Mesothelial cell of epicardium (in vitro differentiated cells): ENCODE measurements around the gene VTI1B. TPM values are rescaled to one million over a fixed set of nuclear protein-coding genes. Genes with fewer than 3 reads are reported as not detected.
"Not testable (repeated sequence)": the region's sequence is repeated elsewhere in the genome, so short reads cannot be mapped to it uniquely, and the experiment has no call there.

Experiments used
- DNase-seq, 2 experiments: peaks; one replicate each; pipeline ENCODE4 v3.0.0; 2021; ENCODE audit warnings: low spot score in 2 of 2; ENCODE audit not compliant: unreplicated experiment in 2 of 2
- H3K27ac Mint-ChIP-seq: 2 replicates; pipeline ENCODE4 v1.8.0; 2021; ENCODE audit warnings: mixed read lengths
- H3K27me3 Mint-ChIP-seq: 2 replicates; pipeline ENCODE4 v1.8.0; 2021; ENCODE audit warnings: low read depth, mixed read lengths
- H3K36me3 Mint-ChIP-seq: 2 replicates; pipeline ENCODE4 v1.8.0; 2021; ENCODE audit warnings: mixed read lengths
- H3K4me1 Mint-ChIP-seq: 2 replicates; pipeline ENCODE4 v1.8.0; 2021; ENCODE audit warnings: mixed read lengths
- H3K4me3 Mint-ChIP-seq: 2 replicates; pipeline ENCODE4 v1.8.0; 2021; ENCODE audit warnings: mild to moderate bottlenecking, moderate library complexity, mixed read lengths
- H3K9me3 Mint-ChIP-seq: 2 replicates; pipeline ENCODE4 v1.8.0; 2021; ENCODE audit warnings: mixed read lengths
- total RNA-seq: library from RNA; stranded (reverse); gene quantifications from 3 replicates; pipeline ENCODE4 v1.2.1, GENCODE V29; 2021
- TF ChIP-seq, protein P1 (sequence below): fragments of 200-600 bp; sonication (generic); IDR thresholded peaks from one replicate; pipeline ENCODE4 v1.5.0; 2021; ENCODE audit warnings: antibody characterized with exemption; ENCODE audit not compliant: unreplicated experiment

VTI1B gene
- total RNA-seq, 1 donor from 2014 or later: 75.7 TPM

- Mint-ChIP-seq H3K4me3 (no peak overlapping the region), H3K4me1 (no peaks in the 10 kb centered on the region), H3K27ac (no peak overlapping the region), H3K27me3 (peaks cover 9% of the 10 kb centered on the region), H3K9me3 (no peaks in the 10 kb centered on the region), H3K36me3 (no peaks in the 10 kb centered on the region)
- TF ChIP-seq, protein P1, sequence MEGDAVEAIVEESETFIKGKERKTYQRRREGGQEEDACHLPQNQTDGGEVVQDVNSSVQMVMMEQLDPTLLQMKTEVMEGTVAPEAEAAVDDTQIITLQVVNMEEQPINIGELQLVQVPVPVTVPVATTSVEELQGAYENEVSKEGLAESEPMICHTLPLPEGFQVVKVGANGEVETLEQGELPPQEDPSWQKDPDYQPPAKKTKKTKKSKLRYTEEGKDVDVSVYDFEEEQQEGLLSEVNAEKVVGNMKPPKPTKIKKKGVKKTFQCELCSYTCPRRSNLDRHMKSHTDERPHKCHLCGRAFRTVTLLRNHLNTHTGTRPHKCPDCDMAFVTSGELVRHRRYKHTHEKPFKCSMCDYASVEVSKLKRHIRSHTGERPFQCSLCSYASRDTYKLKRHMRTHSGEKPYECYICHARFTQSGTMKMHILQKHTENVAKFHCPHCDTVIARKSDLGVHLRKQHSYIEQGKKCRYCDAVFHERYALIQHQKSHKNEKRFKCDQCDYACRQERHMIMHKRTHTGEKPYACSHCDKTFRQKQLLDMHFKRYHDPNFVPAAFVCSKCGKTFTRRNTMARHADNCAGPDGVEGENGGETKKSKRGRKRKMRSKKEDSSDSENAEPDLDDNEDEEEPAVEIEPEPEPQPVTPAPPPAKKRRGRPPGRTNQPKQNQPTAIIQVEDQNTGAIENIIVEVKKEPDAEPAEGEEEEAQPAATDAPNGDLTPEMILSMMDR: no peak
- DNase-seq: no peak
Measured at GRCh38 chr14:67610491-67610890, 63.9 kb downstream of the VTI1B start.

- Mint-ChIP-seq H3K4me3 (no peak overlapping the region), H3K36me3 (no peaks in the 10 kb centered on the region), H3K9me3 (no peaks in the 10 kb centered on the region), H3K4me1 (no peaks in the 10 kb centered on the region), H3K27me3 (peaks cover 10% of the 10 kb centered on the region), H3K27ac (no peak overlapping the region)
- DNase-seq: no peak
- TF ChIP-seq, protein P1: no peak
Measured at GRCh38 chr14:67609642-67610310, 64.7 kb downstream of the VTI1B start.

DNA sequence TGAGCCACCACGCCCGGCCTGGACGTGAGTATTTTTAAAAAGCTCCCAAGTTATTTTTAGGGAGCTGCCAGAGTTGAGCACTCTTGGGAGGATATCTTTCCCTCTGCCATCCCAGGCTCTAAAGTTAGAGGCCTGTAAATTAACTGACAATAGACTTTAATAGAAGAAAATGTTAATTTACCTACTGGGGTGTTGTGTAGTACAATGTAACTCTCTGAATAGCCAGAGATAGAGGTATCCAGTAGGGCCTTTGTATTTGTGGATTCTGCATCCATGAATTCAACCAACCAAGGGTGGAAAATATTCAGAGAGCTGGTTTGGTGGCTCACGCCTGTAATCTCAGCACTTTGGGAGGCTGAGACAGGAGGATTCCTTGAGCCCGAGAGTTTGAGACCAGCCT is 66.8 kb downstream of the VTI1B start:
- H3K27ac Mint-ChIP-seq: no peak overlapping the region
- H3K4me3 Mint-ChIP-seq: no peak overlapping the region
- no peaks in the 10 kb centered on the region for H3K4me1 Mint-ChIP-seq
- TF ChIP-seq, protein P1: no peak
- no peaks in the 10 kb centered on the region for H3K36me3 Mint-ChIP-seq
- peaks cover 12% of the 10 kb centered on the region for H3K27me3 Mint-ChIP-seq
- no peak for DNase-seq
- H3K9me3 Mint-ChIP-seq: no peaks in the 10 kb centered on the region

DNA sequence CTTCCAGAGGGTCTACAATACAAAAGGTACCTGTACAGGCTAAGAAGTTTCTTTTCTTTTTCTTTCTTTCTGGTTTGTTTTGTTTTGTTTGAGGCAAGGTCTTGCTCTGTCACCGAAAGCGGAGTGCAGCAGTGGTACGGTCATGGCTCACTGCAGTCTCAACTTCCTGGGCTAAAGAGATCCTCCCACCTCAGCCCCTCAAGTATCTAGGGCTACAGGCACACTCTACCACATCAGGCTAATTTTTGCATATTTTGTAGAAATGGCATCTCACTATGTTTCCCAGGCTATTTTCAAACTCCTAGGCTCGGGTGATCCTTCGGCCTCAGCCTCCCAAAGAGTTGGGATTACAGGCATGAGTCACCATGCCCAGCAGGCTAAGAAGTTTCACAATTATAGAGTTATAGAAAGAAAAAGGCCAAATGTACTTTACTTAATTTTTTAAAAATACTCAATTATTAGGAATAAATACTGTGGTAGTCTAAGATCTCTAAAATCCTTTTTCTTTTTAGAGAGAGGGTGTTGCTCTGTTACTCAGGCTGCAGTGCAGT is 71.4 kb downstream of the VTI1B start:
- H3K36me3 Mint-ChIP-seq: no peaks in the 10 kb centered on the region
- H3K4me1 Mint-ChIP-seq: peaks cover 10% of the 10 kb centered on the region
- peaks cover 7% of the 10 kb centered on the region for H3K27me3 Mint-ChIP-seq
- TF ChIP-seq, protein P1: no peak
- H3K27ac Mint-ChIP-seq: no peak overlapping the region
- no peak overlapping the region for H3K4me3 Mint-ChIP-seq
- DNase-seq: no peak
- no peaks in the 10 kb centered on the region for H3K9me3 Mint-ChIP-seq

DNA sequence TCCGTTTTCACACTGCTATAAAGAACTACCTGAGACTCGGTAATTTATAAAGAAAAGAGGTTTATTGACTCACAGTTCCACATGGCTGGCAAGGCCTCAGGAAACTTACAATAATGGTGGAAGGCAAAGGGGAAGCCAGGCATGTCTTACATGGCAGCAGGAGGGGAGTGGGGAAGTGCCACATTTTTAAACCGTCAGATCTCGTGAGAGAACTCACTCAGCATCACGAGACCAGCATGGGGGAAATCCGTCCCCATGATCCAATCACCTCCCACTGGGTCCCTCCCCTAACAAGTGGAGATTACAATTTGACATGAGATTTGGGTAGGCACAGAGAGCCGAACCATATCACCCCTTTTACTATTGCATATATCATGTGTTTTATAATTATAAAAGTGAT is 72.4 kb downstream of the VTI1B start:
- H3K4me3 Mint-ChIP-seq: no peak overlapping the region
- H3K27me3 Mint-ChIP-seq: peaks cover 7% of the 10 kb centered on the region
- H3K4me1 Mint-ChIP-seq: peaks cover 10% of the 10 kb centered on the region
- no peak for DNase-seq
- TF ChIP-seq, protein P1: no peak
- no peaks in the 10 kb centered on the region for H3K36me3 Mint-ChIP-seq
- no peak overlapping the region for H3K27ac Mint-ChIP-seq
- no peaks in the 10 kb centered on the region for H3K9me3 Mint-ChIP-seq

- not testable (repeated sequence) for H3K4me1 Mint-ChIP-seq, H3K27me3 Mint-ChIP-seq, H3K36me3 Mint-ChIP-seq, DNase-seq, H3K27ac Mint-ChIP-seq, H3K9me3 Mint-ChIP-seq
- peak overlapping the region; percentile 88 for H3K4me3 Mint-ChIP-seq
Measured at GRCh38 chr14:67600562-67600974, 73.9 kb downstream of the VTI1B start.
